Measurements from ENCODE around the gene SYDE2. TPM values are rescaled to one million over a fixed set of nuclear protein-coding genes. Genes with fewer than 3 reads are reported as not detected.
"Not testable (repeated sequence)": the region's sequence is repeated elsewhere in the genome, so short reads cannot be mapped to it uniquely, and the experiment has no call there.

Gene SYDE2
- polyA plus RNA-seq (ENCODE audit: insufficient read length in 12 of 12), result 1 to 10 TPM in 11 of 12 donors, not detected in 1; 2.6 to 7.4 (median 4.0) TPM
- long read RNA-seq, donor 1, partial matches to known transcripts, result 0 of 1 reads
- long read RNA-seq, donor 1, other reads (novel, unspliced or antisense), result 0 of 1 reads
- long read RNA-seq, donor 2, result 0 reads
- long read RNA-seq, donor 3, result 0 reads
- long read RNA-seq, donor 4, result 0 reads
- long read RNA-seq, donor 5, partial matches to known transcripts, result 0 of 1 reads
- long read RNA-seq, donor 5, other reads (novel, unspliced or antisense), result 0 of 1 reads
- long read RNA-seq, donor 6, partial matches to known transcripts, result 0 of 1 reads
- long read RNA-seq, donor 6, other reads (novel, unspliced or antisense), result 0 of 1 reads
- long read RNA-seq, donor 7, partial matches to known transcripts, result 0 of 1 reads
- long read RNA-seq, donor 7, other reads (novel, unspliced or antisense), result 0 of 1 reads
- long read RNA-seq, donor 8, result 0 reads
- long read RNA-seq, donor 9, result 0 reads
- long read RNA-seq, donor 10, result 0 reads
- long read RNA-seq, donor 11, partial matches to known transcripts, result 0 of 1 reads
- long read RNA-seq, donor 11, other reads (novel, unspliced or antisense), result 0 of 1 reads

GRCh38 chr1:85200463-85201339 is at the start of gene SYDE2:
TSS of gene SYDE2 (minus strand) at chr1:85201016. CDS start at chr1:85200996, 20 bp downstream.
- DNase-seq, result peak; percentile 35

- DNase-seq, result not testable (repeated sequence)
Observed at GRCh38 chr1:85249042-85249441, 48.2 kb upstream of the SYDE2 start.

GRCh38 chr1:85245891-85246290 is 45.1 kb upstream of the SYDE2 start:
- no peak for DNase-seq

GRCh38 chr1:85245456-85245855 is 44.6 kb upstream of the SYDE2 start:
- no peak for DNase-seq

GRCh38 chr1:85244271-85245061 is 43.6 kb upstream of the SYDE2 start:
- peak; percentile 32 for DNase-seq

- no peak for DNase-seq
Observed at GRCh38 chr1:85243372-85243771, 42.6 kb upstream of the SYDE2 start.

GRCh38 chr1:85240643-85241042 is 39.8 kb upstream of the SYDE2 start:
- DNase-seq, result no peak

- DNase-seq, result no peak
Observed at GRCh38 chr1:85240174-85240601, 39.4 kb upstream of the SYDE2 start.

GRCh38 chr1:85237613-85238012 is 36.8 kb upstream of the SYDE2 start:
- DNase-seq, result no peak

- no peak for DNase-seq
Observed at GRCh38 chr1:85230305-85230977, 29.6 kb upstream of the SYDE2 start.

GRCh38 chr1:85229574-85230097 is 28.8 kb upstream of the SYDE2 start:
- DNase-seq, result no peak

GRCh38 chr1:85228972-85229371 is 28.2 kb upstream of the SYDE2 start:
- DNase-seq, result no peak

GRCh38 chr1:85225624-85226380 is 25.0 kb upstream of the SYDE2 start:
- no peak for DNase-seq

- DNase-seq, result peak; percentile 23
Observed at GRCh38 chr1:85224734-85225623, 24.2 kb upstream of the SYDE2 start.

- DNase-seq, result no peak
Observed at GRCh38 chr1:85224295-85224694, 23.5 kb upstream of the SYDE2 start.

- no peak for DNase-seq
Observed at GRCh38 chr1:85223334-85223733, 22.5 kb upstream of the SYDE2 start.

GRCh38 chr1:85220756-85221201 is 20.0 kb upstream of the SYDE2 start:
- no peak for DNase-seq

- no peak for DNase-seq
Observed at GRCh38 chr1:85219853-85220610, 19.2 kb upstream of the SYDE2 start.

Measured in muscle of arm (tissue), 14 donors.